Lower leg skin (tissue), 4 donors: ENCODE results near the gene C19orf33. TPM values are rescaled to one million over a fixed set of nuclear protein-coding genes. Genes with fewer than 3 reads are reported as not detected.
"Not testable (repeated sequence)": the region's sequence is repeated elsewhere in the genome, so short reads cannot be mapped to it uniquely, and the experiment has no call there.

ENCODE experiments used
- DNase-seq, 2 donors: peaks; one replicate each; pipeline ENCODE4 v3.0.0-alpha.2; 2019; ENCODE audit warnings: low spot score in 2 of 2
- H3K4me3 ChIP-seq: fragments of 200-600 bp; sonication (generic); 2 replicates; pipeline ENCODE4 v1.5.1; 2017; ENCODE audit warnings: mild to moderate bottlenecking, low read depth; ENCODE audit not compliant: poor library complexity, severe bottlenecking
- POLR2A ChIP-seq, 2 donors: fragments of 450-650 bp; IDR thresholded peaks; one replicate each; pipeline ENCODE4 v1.6.1; 2016 to 2017; ENCODE audit warnings: antibody characterized with exemption in 2 of 2, mild to moderate bottlenecking in 1 of 2, moderate library complexity in 1 of 2
- WGBS, 2 donors: methylation state at CpG; one replicate each; pipeline ENCODE4 v1.1.5; 2018; 5-methylcytosine and 5-hydroxymethylcytosine counted together
- intact Hi-C: fragments of 100-400 bp; cut with DNase I; formaldehyde crosslinking; loops from one replicate; pipeline ENCODE4 v1.15.0; 2023; ENCODE audit warnings: low total_unique reads
- total RNA-seq, 4 donors: library from RNA; depleted of rRNA; stranded (reverse); fragments of >200 nt; gene quantifications; one replicate each; pipeline ENCODE4 v1.1.0, GENCODE V29; 2016
- TF ChIP-seq, protein P1 (sequence below), 3 donors: fragments of 450-650 bp; IDR thresholded peaks; one replicate each; pipeline ENCODE4 v1.5.1; 2016; ENCODE audit warnings: antibody characterized with exemption in 3 of 3, mild to moderate bottlenecking in 3 of 3, moderate library complexity in 2 of 3

C19orf33 gene
- total RNA-seq, result 100 to 1,000 TPM; 373 to 601 (median 426) TPM

DNA sequence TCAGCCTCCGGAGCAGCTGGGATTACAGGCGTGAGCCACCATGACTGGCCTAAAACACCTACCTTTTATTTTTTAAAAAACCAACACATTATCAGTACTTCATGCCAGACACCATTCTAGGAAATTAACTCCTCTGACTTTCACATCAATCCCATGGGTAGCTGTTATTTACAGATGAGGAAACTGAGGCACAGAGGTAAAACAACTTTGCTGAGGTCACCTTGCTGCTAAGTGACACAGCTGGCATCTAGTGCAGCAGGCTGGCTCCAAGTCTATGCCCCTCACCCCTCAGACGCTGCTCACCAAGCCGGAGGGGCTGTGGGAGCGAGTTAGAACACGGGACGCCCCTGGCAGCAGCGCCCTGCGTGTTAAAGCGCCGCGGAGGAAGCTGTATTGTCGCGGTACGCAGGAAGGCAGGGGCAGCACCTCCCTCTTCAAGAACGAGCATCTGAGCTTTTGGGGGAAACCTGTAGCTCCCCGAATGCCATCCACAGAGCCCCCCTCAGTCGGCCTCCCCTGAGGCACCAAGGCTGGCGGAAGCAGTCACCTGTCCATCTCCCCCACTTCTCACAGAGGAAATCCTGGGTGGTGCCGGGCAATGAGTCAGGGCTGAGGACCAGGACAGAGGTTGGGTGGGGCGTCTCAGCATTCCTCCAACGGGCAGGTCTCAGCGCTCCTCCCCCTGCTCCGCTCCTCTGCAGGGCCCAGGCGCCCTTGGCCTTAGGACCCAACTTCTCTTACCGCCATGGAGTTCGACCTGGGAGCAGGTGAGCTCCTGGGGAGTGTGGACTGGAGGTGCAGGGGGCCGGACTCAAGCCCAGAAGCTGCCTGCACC, at the start of gene C19orf33:
Gene C19orf33 (plus strand): TSS at position 735 of the 835 bp plus-strand sequence. CDS start 11 bp downstream, at position 746.
- intact Hi-C loops, result no loop called here
- DNase-seq, result peak; percentile 63 to 92
- whole genome bisulfite sequencing, 2 donors, result 29 to 59% methylated on average over 27 of the region's 28 CpGs
- no peak within 1 kb of the TSS for H3K4me3 ChIP-seq
- no peak for TF ChIP-seq POLR2A (IDR thresholded peaks at IDR 0.05)
- TF ChIP-seq, protein P1, sequence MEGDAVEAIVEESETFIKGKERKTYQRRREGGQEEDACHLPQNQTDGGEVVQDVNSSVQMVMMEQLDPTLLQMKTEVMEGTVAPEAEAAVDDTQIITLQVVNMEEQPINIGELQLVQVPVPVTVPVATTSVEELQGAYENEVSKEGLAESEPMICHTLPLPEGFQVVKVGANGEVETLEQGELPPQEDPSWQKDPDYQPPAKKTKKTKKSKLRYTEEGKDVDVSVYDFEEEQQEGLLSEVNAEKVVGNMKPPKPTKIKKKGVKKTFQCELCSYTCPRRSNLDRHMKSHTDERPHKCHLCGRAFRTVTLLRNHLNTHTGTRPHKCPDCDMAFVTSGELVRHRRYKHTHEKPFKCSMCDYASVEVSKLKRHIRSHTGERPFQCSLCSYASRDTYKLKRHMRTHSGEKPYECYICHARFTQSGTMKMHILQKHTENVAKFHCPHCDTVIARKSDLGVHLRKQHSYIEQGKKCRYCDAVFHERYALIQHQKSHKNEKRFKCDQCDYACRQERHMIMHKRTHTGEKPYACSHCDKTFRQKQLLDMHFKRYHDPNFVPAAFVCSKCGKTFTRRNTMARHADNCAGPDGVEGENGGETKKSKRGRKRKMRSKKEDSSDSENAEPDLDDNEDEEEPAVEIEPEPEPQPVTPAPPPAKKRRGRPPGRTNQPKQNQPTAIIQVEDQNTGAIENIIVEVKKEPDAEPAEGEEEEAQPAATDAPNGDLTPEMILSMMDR (IDR thresholded peaks at IDR 0.05), result no peak

DNA sequence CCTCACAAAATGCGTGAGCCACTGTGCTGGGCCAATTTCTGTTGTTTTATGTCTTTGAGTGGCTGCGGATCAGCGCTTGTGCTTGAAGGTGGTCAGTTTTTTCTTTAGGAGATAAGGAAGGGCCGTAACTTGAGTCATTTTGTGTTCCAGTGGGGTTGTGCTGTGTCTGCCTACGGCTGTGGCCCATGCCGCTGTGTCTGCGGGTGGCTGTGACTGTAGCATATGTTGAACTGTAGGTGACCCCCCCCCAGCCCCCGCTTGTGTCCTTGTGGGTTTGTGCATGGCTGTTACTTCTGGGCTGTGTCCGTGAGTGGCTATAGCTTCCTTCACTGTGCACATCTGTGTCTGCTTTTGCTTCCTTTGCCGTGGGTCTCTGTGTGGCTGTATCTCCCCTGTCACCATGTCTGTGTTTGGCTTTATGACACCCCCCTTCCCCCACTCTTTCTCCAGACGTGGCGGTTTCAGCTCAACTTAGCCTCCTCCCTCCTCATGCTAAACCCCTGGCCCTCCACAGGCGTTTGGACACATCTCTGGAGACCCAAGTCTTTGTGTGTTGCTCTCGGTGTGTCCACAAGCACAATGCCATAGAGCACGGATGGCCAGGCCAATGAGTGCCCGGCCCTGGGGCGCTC, 48.6 kb upstream of the C19orf33 start:
- intact Hi-C loops, result no loop called here
- no peak for TF ChIP-seq POLR2A (IDR thresholded peaks at IDR 0.05)
- TF ChIP-seq, protein P1 (IDR thresholded peaks at IDR 0.05), result no peak
- no peak for DNase-seq
- WGBS, 2 donors, result 57 to 66% methylated on average over 14 to 17 of the region's 17 CpGs
- H3K4me3 ChIP-seq, result peak overlapping the region; percentile 2

DNA sequence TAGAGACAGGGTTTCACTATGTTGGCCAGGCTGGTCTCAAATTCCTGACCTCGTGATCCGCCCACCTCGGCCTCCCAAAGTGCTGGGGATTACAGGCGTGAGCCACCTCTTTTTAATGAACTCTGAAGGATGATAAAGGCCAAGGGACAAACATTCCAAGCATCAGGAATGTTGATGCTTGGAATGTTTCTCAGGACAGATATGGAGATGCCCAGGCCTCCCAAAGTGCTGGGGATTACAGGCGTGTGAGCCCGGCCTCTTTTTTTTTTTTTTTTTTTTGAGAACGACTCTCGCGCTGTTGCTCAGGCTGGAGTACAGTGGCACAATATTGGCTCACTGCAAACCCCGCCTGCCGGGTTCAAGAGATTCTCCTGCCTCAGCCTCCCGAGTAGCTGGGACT, 42.1 kb upstream of the C19orf33 start:
- intact Hi-C loops, H3K4me3 ChIP-seq, DNase-seq: not testable (repeated sequence)
- WGBS, 2 donors, result 94 to 95% methylated on average over 12 of the region's 12 CpGs

DNA sequence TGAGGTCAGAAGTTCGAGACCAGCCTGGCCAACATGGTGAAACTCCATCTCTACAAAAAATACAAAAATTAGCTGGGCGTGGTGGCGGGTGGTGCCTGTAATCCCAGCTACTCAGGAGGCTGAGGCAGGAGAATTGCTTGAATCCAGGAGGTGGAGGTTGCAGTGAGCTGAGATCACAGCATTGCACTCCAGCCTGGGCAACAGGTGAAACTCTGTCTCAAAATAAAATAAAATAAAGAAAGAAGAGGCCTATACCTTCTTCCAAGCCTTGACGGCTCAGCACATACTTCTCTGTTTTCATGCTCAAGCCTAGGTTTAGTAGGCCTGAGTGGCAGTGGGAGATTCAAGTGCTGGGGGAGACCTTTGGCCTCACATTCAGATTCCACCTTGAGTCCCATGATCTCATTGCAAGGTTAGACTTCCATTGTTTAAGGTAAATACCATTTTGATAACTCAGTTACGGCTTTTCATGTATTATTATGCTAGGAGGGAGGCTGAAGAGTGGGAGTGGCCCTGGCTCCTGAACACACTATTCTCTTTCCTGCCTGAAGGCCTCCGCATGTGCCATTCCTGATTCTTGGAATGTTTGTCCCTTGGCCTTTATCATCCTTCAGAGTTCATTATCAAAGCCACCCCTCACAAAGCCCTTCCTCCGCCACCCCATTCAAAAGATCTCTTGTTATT, 41.3 kb upstream of the C19orf33 start:
- no peak for DNase-seq
- H3K4me3 ChIP-seq, result no peak overlapping the region
- intact Hi-C loops, result no loop called here
- WGBS, 2 donors, result 91 to 92% methylated on average over 7 of the region's 7 CpGs
- no peak for TF ChIP-seq POLR2A (IDR thresholded peaks at IDR 0.05)
- TF ChIP-seq, protein P1 (IDR thresholded peaks at IDR 0.05), result no peak

DNA sequence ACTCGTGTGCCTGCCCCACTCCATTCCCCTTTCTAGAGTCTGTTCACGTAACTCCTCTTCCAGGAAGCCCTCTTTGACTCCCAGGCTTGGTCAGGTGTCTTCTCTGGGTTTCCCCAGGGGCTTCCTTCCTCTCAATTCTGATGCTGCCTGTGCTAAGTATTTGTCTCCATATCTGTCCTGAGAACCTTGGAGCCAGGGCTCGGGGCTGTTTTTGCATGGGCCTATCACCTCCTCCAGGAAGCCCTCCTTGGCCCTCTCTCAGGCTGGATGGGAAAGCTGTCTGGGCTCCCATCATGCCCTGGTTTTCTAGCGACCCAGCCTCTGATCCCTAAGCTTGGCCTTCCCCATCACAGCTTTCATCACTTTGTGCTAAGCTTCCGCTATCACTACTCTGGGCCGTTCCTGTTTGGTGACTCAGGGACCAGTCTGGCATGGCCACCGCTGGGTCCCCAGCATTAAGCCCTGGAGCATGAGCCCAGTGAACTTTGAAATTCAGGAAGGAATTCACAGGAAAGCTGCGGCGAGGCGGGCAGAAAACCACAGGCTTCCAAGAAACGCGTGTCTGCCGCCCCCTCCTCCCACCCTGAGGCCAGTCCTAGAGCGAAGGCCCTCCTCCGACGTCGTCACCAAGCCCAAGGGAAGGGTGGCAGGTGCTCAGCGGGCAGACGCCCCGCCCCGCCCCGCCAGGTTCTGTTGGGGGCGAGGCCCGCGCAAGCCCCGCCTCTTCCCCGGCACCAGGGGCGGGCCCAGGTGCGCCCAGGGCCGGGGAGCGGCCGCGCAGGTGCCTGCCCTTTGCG, 40.2 kb upstream of the C19orf33 start:
- H3K4me3 ChIP-seq, result peak overlapping the region; percentile 49
- intact Hi-C loops, result no loop called here
- 15 to 16% methylated on average over 19 to 21 of the region's 34 CpGs for WGBS, 2 donors
- TF ChIP-seq, protein P1 (IDR thresholded peaks at IDR 0.05), result no peak
- no peak for TF ChIP-seq POLR2A (IDR thresholded peaks at IDR 0.05)
- DNase-seq, result peak; percentile 71 to 91
